GM12878 (cell line): ENCODE data around the gene MYD88. TPM values are rescaled to one million over a fixed set of nuclear protein-coding genes. Genes with fewer than 3 reads are reported as not detected.

ENCODE experiments used
- EP300 ChIP-seq, 2 experiments: fragments of 150-350 bp in 1 of 2; IDR thresholded peaks; 2 replicates each; pipeline ENCODE4 v1.6.1; 2011 to 2012; ENCODE audit warnings: low read depth in 2 of 2, low read length in 2 of 2, borderline replicate concordance in 1 of 2, improper control_type of control experiment in 1 of 2, inconsistent platforms in 1 of 2; ENCODE audit not compliant: control insufficient read depth in 1 of 2
- LARP7 ChIP-seq: fragments of 450-650 bp; IDR thresholded peaks from 2 replicates; pipeline ENCODE4 v1.6.1; 2017; ENCODE audit warnings: mild to moderate bottlenecking
- MYC ChIP-seq: IDR thresholded peaks from 2 replicates; pipeline ENCODE4 v1.6.1; 2011; ENCODE audit warnings: mild to moderate bottlenecking, low read length, moderate library complexity, inconsistent platforms; ENCODE audit not compliant: insufficient read depth, insufficient replicate concordance, insufficient read length, severe bottlenecking
- RFX5 ChIP-seq: IDR thresholded peaks from 2 replicates; pipeline ENCODE4 v1.6.1; 2011; ENCODE audit warnings: low read depth, low read length, improper control_type of control experiment
- SMC3 ChIP-seq: IDR thresholded peaks from 2 replicates; pipeline ENCODE4 v1.6.1; 2011; ENCODE audit warnings: low read length, improper control_type of control experiment, borderline replicate concordance
- TCF12 ChIP-seq: IDR thresholded peaks from 2 replicates; pipeline ENCODE4 v1.6.1; 2011; ENCODE audit warnings: low read depth, mild to moderate bottlenecking, low read length
- ZBED1 ChIP-seq: IDR thresholded peaks from 2 replicates; pipeline ENCODE4 v1.6.1; 2016; ENCODE audit warnings: borderline replicate concordance
- ZNF217 ChIP-seq: fragments of 450-650 bp; IDR thresholded peaks from 2 replicates; pipeline ENCODE4 v1.6.1; 2017; ENCODE audit warnings: antibody characterized with exemption, mild to moderate bottlenecking
- ZNF24 ChIP-seq: fragments of 450-650 bp; IDR thresholded peaks from 2 replicates; pipeline ENCODE4 v1.6.1; 2017; ENCODE audit warnings: antibody characterized with exemption, mild to moderate bottlenecking
- polyA plus RNA-seq, 11 experiments: library from polyadenylated mRNA; depleted of rRNA in 4 of 11; unstranded in 6 of 11; stranded (reverse) in 5 of 11; fragments of >200 nt; fragmentation: Nextera tagmentation in 4 of 11; fragmentation: Illumina TruSeq in 1 of 11; extraction: Ambion mirVana in 4 of 11; extraction: Trizol in 1 of 11; gene quantifications; 1 replicate in 1 of 11; 2 replicates in 10 of 11; pipeline versions ENCODE4 v1.2.1 to v1.2.3, GENCODE V29; 2011 to 2016; ENCODE audit warnings: inconsistent platforms in 2 of 11, missing spikeins in 2 of 11, low read depth in 1 of 11
- total RNA-seq, 4 experiments: library from RNA; depleted of rRNA in 3 of 4; stranded (reverse); fragments of >200 nt in 3 of 4; fragmentation: Illumina TruSeq in 1 of 4; extraction: Trizol in 1 of 4; gene quantifications; 2 replicates each; pipeline versions ENCODE4 v1.2.1 to v1.2.3, GENCODE V29; 2013 to 2021
- TF ChIP-seq, protein P1 (sequence below): IDR thresholded peaks from 2 replicates; pipeline ENCODE4 v1.6.1; 2011; ENCODE audit warnings: low read depth, low read length, improper control_type of control experiment, borderline replicate concordance
- TF ChIP-seq, protein P2 (sequence below): fragments of 450-650 bp; formaldehyde crosslinking; IDR thresholded peaks from 2 replicates; pipeline ENCODE4 v1.5.0; 2022; ENCODE audit warnings: mild to moderate bottlenecking, missing genetic modification characterization
- TF ChIP-seq, protein P3 (sequence below): IDR thresholded peaks from 2 replicates; pipeline ENCODE4 v1.6.1; 2012; ENCODE audit warnings: low read depth, low read length, improper control_type of control experiment
- TF ChIP-seq, protein P4 (sequence below): IDR thresholded peaks from 2 replicates; pipeline ENCODE4 v1.6.1; 2012; ENCODE audit warnings: low read depth, low read length, improper control_type of control experiment
- TF ChIP-seq, protein P5 (sequence below): fragments of 450-650 bp; IDR thresholded peaks from 2 replicates; pipeline ENCODE4 v1.6.1; 2018; ENCODE audit warnings: borderline replicate concordance, mild to moderate bottlenecking; ENCODE audit not compliant: partially characterized antibody
- TF ChIP-seq, protein P6 (sequence below): fragments of 450-650 bp; IDR thresholded peaks from 2 replicates; pipeline ENCODE4 v1.6.1; 2017; ENCODE audit warnings: mild to moderate bottlenecking

MYD88 gene
- total and polyA plus RNA-seq, 10 of the 15 experiments (the other 5 are each of a cell fraction or from before 2014, with no cell fraction given): 5.5 to 84.8 (median 67.5) TPM

DNA sequence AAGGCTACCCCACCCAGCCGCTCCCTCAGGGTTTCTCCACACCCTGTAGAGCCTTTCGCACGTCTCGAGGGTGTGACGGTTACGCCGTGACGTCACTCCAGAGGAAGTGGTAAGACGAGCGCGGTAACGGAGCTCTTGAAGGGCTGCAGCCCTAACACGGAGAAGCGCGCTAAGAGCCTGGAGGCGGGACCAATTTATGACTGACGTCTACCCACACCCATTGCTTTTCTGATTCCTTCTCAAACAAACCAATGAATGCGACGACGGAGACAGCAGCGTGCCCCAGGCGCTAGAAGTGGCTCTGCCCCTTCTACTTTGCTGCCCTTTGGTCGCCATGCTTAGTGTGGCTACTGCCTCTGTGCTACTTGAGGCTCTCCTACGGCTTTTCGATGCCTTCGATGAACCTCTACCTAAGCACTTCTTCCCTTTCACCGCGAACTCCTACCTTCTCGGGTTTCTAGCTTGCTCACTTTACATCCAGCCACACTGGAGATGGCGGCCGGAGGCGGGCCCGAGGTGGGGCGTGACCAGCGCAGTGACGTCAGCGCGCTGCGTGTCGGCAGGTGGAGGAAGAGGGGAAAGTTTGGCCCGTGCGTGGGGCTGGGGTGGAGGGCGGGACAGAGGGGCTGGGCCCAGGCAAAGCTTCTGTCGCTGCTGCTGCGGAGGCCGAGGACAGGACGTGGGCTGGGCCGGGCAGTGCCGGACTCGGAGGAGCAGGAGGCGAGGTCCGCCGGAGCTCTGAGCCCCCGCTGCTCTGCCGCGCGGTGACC lies 26.7 kb downstream of the MYD88 start, which contains the start of gene OXSR1 (continued):
- TF ChIP-seq MYC: no peak
- no peak for TF ChIP-seq ZNF24
- TF ChIP-seq, protein P1, sequence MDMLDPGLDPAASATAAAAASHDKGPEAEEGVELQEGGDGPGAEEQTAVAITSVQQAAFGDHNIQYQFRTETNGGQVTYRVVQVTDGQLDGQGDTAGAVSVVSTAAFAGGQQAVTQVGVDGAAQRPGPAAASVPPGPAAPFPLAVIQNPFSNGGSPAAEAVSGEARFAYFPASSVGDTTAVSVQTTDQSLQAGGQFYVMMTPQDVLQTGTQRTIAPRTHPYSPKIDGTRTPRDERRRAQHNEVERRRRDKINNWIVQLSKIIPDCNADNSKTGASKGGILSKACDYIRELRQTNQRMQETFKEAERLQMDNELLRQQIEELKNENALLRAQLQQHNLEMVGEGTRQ: peak; percentile 1; the same call in 1 of the 2 replicates
- no peak for TF ChIP-seq ZNF217
- no peak for TF ChIP-seq SMC3
- TF ChIP-seq EP300 (IDR thresholded peaks at IDR 0.05; ENCODE audit: borderline replicate concordance in 1 of 2, control insufficient read depth in 1 of 2, low read depth in 2 of 2, low read length in 2 of 2): no peak; a peak in 1 of 4 replicates
- TF ChIP-seq ZBED1: no peak
- peak; percentile 47; the same call in 1 of the 2 replicates for TF ChIP-seq RFX5
- TF ChIP-seq, protein P2, sequence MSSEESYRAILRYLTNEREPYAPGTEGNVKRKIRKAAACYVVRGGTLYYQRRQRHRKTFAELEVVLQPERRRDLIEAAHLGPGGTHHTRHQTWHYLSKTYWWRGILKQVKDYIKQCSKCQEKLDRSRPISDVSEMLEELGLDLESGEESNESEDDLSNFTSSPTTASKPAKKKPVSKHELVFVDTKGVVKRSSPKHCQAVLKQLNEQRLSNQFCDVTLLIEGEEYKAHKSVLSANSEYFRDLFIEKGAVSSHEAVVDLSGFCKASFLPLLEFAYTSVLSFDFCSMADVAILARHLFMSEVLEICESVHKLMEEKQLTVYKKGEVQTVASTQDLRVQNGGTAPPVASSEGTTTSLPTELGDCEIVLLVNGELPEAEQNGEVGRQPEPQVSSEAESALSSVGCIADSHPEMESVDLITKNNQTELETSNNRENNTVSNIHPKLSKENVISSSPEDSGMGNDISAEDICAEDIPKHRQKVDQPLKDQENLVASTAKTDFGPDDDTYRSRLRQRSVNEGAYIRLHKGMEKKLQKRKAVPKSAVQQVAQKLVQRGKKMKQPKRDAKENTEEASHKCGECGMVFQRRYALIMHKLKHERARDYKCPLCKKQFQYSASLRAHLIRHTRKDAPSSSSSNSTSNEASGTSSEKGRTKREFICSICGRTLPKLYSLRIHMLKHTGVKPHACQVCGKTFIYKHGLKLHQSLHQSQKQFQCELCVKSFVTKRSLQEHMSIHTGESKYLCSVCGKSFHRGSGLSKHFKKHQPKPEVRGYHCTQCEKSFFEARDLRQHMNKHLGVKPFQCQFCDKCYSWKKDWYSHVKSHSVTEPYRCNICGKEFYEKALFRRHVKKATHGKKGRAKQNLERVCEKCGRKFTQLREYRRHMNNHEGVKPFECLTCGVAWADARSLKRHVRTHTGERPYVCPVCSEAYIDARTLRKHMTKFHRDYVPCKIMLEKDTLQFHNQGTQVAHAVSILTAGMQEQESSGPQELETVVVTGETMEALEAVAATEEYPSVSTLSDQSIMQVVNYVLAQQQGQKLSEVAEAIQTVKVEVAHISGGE (CRISPR knock-in tag): no peak
- TF ChIP-seq, protein P3, sequence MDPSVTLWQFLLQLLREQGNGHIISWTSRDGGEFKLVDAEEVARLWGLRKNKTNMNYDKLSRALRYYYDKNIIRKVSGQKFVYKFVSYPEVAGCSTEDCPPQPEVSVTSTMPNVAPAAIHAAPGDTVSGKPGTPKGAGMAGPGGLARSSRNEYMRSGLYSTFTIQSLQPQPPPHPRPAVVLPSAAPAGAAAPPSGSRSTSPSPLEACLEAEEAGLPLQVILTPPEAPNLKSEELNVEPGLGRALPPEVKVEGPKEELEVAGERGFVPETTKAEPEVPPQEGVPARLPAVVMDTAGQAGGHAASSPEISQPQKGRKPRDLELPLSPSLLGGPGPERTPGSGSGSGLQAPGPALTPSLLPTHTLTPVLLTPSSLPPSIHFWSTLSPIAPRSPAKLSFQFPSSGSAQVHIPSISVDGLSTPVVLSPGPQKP: peak; percentile 10; the same call in 1 of the 2 replicates
- peak; percentile 40; the same call in 1 of the 2 replicates for TF ChIP-seq TCF12
- TF ChIP-seq, protein P4, sequence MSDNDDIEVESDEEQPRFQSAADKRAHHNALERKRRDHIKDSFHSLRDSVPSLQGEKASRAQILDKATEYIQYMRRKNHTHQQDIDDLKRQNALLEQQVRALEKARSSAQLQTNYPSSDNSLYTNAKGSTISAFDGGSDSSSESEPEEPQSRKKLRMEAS: no peak; the same call in 1 of the 2 replicates
- TF ChIP-seq, protein P5, sequence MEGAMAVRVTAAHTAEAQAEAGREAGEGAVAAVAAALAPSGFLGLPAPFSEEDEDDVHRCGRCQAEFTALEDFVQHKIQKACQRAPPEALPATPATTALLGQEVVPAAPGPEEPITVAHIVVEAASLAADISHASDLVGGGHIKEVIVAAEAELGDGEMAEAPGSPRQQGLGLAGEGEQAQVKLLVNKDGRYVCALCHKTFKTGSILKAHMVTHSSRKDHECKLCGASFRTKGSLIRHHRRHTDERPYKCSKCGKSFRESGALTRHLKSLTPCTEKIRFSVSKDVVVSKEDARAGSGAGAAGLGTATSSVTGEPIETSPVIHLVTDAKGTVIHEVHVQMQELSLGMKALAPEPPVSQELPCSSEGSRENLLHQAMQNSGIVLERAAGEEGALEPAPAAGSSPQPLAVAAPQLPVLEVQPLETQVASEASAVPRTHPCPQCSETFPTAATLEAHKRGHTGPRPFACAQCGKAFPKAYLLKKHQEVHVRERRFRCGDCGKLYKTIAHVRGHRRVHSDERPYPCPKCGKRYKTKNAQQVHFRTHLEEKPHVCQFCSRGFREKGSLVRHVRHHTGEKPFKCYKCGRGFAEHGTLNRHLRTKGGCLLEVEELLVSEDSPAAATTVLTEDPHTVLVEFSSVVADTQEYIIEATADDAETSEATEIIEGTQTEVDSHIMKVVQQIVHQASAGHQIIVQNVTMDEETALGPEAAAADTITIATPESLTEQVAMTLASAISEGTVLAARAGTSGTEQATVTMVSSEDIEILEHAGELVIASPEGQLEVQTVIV: no peak
- peak; percentile 94; the same call in 1 of the 2 replicates for TF ChIP-seq LARP7
- TF ChIP-seq, protein P6, sequence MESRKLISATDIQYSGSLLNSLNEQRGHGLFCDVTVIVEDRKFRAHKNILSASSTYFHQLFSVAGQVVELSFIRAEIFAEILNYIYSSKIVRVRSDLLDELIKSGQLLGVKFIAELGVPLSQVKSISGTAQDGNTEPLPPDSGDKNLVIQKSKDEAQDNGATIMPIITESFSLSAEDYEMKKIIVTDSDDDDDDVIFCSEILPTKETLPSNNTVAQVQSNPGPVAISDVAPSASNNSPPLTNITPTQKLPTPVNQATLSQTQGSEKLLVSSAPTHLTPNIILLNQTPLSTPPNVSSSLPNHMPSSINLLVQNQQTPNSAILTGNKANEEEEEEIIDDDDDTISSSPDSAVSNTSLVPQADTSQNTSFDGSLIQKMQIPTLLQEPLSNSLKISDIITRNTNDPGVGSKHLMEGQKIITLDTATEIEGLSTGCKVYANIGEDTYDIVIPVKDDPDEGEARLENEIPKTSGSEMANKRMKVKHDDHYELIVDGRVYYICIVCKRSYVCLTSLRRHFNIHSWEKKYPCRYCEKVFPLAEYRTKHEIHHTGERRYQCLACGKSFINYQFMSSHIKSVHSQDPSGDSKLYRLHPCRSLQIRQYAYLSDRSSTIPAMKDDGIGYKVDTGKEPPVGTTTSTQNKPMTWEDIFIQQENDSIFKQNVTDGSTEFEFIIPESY: no peak
